Loucy (cell line): ENCODE results near the gene LRRD1.

ENCODE experiments used
- H2AFZ ChIP-seq: fragments of 200-600 bp; sonication (generic); 2 replicates; pipeline ENCODE4 v1.6.0; 2016; ENCODE audit warnings: antibody characterized with exemption, mild to moderate bottlenecking, low read length, moderate library complexity
- H3F3A ChIP-seq: fragments of 200-600 bp; 2 replicates; pipeline ENCODE4 v1.6.0; 2016; ENCODE audit warnings: antibody characterized with exemption, low read depth, mild to moderate bottlenecking
- H3K27me3 ChIP-seq: fragments of 200-600 bp; sonication (generic); 2 replicates; pipeline ENCODE4 v1.6.1; 2014; ENCODE audit warnings: low read length, mild to moderate bottlenecking; ENCODE audit not compliant: insufficient read depth, poor library complexity, severe bottlenecking
- H3K36me3 ChIP-seq: fragments of 200-600 bp; sonication (generic); 2 replicates; pipeline ENCODE4 v1.6.1; 2016; ENCODE audit warnings: low read length; ENCODE audit not compliant: insufficient read depth
- H3K4me1 ChIP-seq: fragments of 200-600 bp; sonication (generic); 2 replicates; pipeline ENCODE4 v1.5.1; 2014; ENCODE audit warnings: low read length, mild to moderate bottlenecking; ENCODE audit not compliant: insufficient read depth, poor library complexity, severe bottlenecking
- H3K4me2 ChIP-seq: fragments of 200-600 bp; sonication (generic); 2 replicates; pipeline ENCODE4 v1.6.0; 2014; ENCODE audit warnings: antibody characterized with exemption, low read length, low read depth, mild to moderate bottlenecking; ENCODE audit not compliant: poor library complexity, severe bottlenecking
- H3K4me3 ChIP-seq: fragments of 200-600 bp; sonication (generic); 2 replicates; pipeline ENCODE4 v1.5.1; 2014; ENCODE audit warnings: low read length, mild to moderate bottlenecking, mixed read lengths; ENCODE audit not compliant: poor library complexity, severe bottlenecking
- H3K79me2 ChIP-seq: fragments of 200-600 bp; sonication (generic); 2 replicates; pipeline ENCODE4 v1.6.1; 2014; ENCODE audit warnings: low read length; ENCODE audit not compliant: insufficient read depth
- H3K9ac ChIP-seq: fragments of 200-600 bp; sonication (generic); 2 replicates; pipeline ENCODE4 v1.6.0; 2014; ENCODE audit warnings: mild to moderate bottlenecking, low read depth, low read length, moderate library complexity; ENCODE audit not compliant: poor library complexity, severe bottlenecking
- H3K9me2 ChIP-seq: fragments of 200-600 bp; sonication (generic); replicated peaks from 2 replicates; pipeline ENCODE4 v1.6.1; 2016; ENCODE audit warnings: low read depth, low read length, mixed read lengths
- H3K9me3 ChIP-seq: fragments of 200-600 bp; sonication (generic); 2 replicates; pipeline ENCODE4 v1.6.1; 2014; ENCODE audit warnings: mild to moderate bottlenecking, antibody characterized with exemption, low read length, low read depth; ENCODE audit not compliant: insufficient read depth
- H4K20me1 ChIP-seq: fragments of 200-600 bp; sonication (generic); 2 replicates; pipeline ENCODE4 v1.6.0; 2014; ENCODE audit warnings: antibody characterized with exemption, low read length, mild to moderate bottlenecking; ENCODE audit not compliant: insufficient read depth, poor library complexity, severe bottlenecking
- EZH2phosphoT487 ChIP-seq: fragments of 200-600 bp; IDR thresholded peaks from 2 replicates; pipeline ENCODE4 v1.6.1; 2018; ENCODE audit warnings: antibody characterized with exemption, mild to moderate bottlenecking, moderate library complexity, borderline replicate concordance
- TF ChIP-seq, protein P1 (sequence below): fragments of 200-600 bp; sonication (generic); conservative IDR thresholded peaks from 2 replicates; pipeline ENCODE4 v1.5.1; 2014; ENCODE audit warnings: mild to moderate bottlenecking, antibody characterized with exemption, low read length

Gene LRRD1

DNA sequence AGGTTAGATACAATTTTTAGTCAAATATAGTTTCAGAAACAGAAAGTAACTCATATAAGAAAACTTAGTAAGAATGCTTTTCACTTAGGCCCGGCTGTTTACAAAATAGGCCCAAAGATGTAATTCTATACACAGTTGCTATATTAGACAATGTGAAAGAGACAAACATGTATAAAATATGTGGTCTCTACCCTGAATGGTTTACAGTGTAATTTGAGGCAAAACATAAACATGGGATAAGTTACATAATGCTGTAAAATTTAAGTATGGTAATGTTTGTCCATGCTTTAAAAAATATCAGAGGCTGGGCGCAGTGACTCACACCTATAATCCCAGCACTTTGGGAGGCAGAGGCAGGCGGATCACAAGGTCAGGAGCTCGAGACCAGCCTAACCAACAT lies 48.0 kb upstream of the LRRD1 start:
- TF ChIP-seq EZH2phosphoT487 = no peak
- TF ChIP-seq, protein P1, sequence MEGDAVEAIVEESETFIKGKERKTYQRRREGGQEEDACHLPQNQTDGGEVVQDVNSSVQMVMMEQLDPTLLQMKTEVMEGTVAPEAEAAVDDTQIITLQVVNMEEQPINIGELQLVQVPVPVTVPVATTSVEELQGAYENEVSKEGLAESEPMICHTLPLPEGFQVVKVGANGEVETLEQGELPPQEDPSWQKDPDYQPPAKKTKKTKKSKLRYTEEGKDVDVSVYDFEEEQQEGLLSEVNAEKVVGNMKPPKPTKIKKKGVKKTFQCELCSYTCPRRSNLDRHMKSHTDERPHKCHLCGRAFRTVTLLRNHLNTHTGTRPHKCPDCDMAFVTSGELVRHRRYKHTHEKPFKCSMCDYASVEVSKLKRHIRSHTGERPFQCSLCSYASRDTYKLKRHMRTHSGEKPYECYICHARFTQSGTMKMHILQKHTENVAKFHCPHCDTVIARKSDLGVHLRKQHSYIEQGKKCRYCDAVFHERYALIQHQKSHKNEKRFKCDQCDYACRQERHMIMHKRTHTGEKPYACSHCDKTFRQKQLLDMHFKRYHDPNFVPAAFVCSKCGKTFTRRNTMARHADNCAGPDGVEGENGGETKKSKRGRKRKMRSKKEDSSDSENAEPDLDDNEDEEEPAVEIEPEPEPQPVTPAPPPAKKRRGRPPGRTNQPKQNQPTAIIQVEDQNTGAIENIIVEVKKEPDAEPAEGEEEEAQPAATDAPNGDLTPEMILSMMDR = no peak
- no peaks in the 10 kb centered on the region for H3K79me2 ChIP-seq
- H3F3A ChIP-seq = no peaks in the 10 kb centered on the region
- no peaks in the 10 kb centered on the region for H3K4me1 ChIP-seq
- H2AFZ ChIP-seq = no peak overlapping the region
- H3K27me3 ChIP-seq = no peaks in the 10 kb centered on the region
- H3K9me2 ChIP-seq = no peaks in the 10 kb centered on the region
- H3K9ac ChIP-seq = no peak overlapping the region
- no peak overlapping the region for H3K4me2 ChIP-seq
- peaks cover 20% of the 10 kb centered on the region for H3K36me3 ChIP-seq
- no peaks in the 10 kb centered on the region for H3K9me3 ChIP-seq
- H4K20me1 ChIP-seq = no peaks in the 10 kb centered on the region
- no peak overlapping the region for H3K4me3 ChIP-seq

DNA sequence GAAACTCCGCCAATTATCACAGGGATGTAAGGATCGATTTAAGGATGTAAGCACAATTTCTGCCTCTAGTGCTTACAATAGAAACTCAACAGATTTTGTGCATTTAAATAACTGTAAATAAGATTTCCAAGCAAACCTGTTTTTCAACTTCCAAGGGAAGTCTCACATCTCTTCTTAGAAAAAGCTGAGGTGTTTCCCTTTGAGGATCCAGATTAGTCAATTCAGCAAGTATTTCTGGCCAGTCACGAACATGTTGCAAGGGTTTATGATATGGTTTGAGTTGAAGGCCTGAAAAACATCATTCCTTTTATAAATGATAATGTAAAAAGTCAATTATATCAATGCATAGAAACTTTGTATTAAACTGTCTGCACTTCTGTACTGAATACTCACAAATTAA lies 42.8 kb upstream of the LRRD1 start:
- Histone ChIP-seq H3K4me3 (no peak overlapping the region), H3K4me1 (no peaks in the 10 kb centered on the region), H3K9me2 (no peaks in the 10 kb centered on the region), H3K79me2 (no peaks in the 10 kb centered on the region), H2AFZ (no peak overlapping the region), H4K20me1 (no peaks in the 10 kb centered on the region), H3K9me3 (no peaks in the 10 kb centered on the region), H3K4me2 (no peak overlapping the region), H3F3A (no peaks in the 10 kb centered on the region), H3K27me3 (no peaks in the 10 kb centered on the region), H3K36me3 (peaks cover 43% of the 10 kb centered on the region), H3K9ac (no peak overlapping the region)
- no peak for TF ChIP-seq EZH2phosphoT487
- TF ChIP-seq, protein P1 = no peak

DNA sequence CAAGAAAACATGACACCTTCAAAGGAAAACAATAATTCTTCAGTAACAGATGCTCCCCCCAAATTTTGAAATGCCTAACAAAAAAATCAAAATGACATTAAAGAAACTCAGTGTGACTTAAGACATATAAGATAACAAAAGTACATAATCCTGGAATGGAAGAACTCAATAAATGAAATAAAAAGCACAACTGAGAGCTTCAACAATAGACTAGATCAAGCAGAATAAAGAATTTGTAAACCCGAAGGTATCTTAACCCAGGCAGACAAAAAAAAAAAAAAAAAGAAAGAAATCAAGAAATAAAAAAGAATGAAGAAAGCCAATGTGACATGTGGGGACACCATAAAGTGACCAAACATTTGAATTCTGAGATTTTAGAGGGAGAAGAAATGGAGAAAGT lies 27.7 kb upstream of the LRRD1 start:
- Histone ChIP-seq H3K9me2 (no peaks in the 10 kb centered on the region), H3K36me3 (peaks cover 64% of the 10 kb centered on the region), H3K4me2 (no peak overlapping the region), H3K9ac (no peak overlapping the region), H3K4me1 (no peaks in the 10 kb centered on the region), H4K20me1 (no peaks in the 10 kb centered on the region), H3K79me2 (peaks cover 6% of the 10 kb centered on the region; the same call in 1 of the 2 replicates), H3F3A (no peaks in the 10 kb centered on the region), H3K9me3 (peaks cover 11% of the 10 kb centered on the region; the same call in 1 of the 2 replicates), H3K27me3 (no peaks in the 10 kb centered on the region), H3K4me3 (no peak overlapping the region), H2AFZ (no peak overlapping the region)
- TF ChIP-seq, protein P1 = no peak
- TF ChIP-seq EZH2phosphoT487 = no peak
